Measurements from ENCODE around the gene RSU1. TPM values are rescaled to one million over a fixed set of nuclear protein-coding genes. Genes with fewer than 3 reads are reported as not detected.

RSU1 gene
- total RNA-seq, 1 donor from 2014 or later = 25.0 TPM

- no peak for DNase-seq (ENCODE audit: low read depth)
- TF ChIP-seq CTCF (IDR thresholded peaks at IDR 0.05; ENCODE audit: insufficient read depth, low read length, severe bottlenecking) = no peak
- Histone ChIP-seq H3K36me3 (ENCODE audit: control insufficient read depth, insufficient read depth, low read length) (peaks cover 2% of the 10 kb centered on the region), H3K4me3 (ENCODE audit: low read depth, low read length) (no peak overlapping the region), H3K27me3 (ENCODE audit: control insufficient read depth, insufficient read depth, low read length) (no peaks in the 10 kb centered on the region)
- no peak for FAIRE-seq
These were observed 47.1 kb downstream of the RSU1 start for GRCh38 chr10:16770141-16770540.

- Histone ChIP-seq H3K4me3 (ENCODE audit: low read depth, low read length) (no peak overlapping the region), H3K36me3 (ENCODE audit: control insufficient read depth, insufficient read depth, low read length) (peaks cover 2% of the 10 kb centered on the region), H3K27me3 (ENCODE audit: control insufficient read depth, insufficient read depth, low read length) (no peaks in the 10 kb centered on the region)
- FAIRE-seq (no peak), DNase-seq (ENCODE audit: low read depth) (no peak)
- no peak for TF ChIP-seq CTCF (IDR thresholded peaks at IDR 0.05; ENCODE audit: insufficient read depth, low read length, severe bottlenecking)
These were observed 47.9 kb downstream of the RSU1 start for GRCh38 chr10:16769331-16769730.

GRCh38 chr10:16768702-16769101, 48.5 kb downstream of the RSU1 start:
- TF ChIP-seq CTCF (IDR thresholded peaks at IDR 0.05; ENCODE audit: insufficient read depth, low read length, severe bottlenecking) = no peak
- FAIRE-seq (no peak), DNase-seq (ENCODE audit: low read depth) (no peak)
- no peak overlapping the region for H3K4me3 ChIP-seq (ENCODE audit: low read depth, low read length)
- H3K27me3 ChIP-seq (ENCODE audit: control insufficient read depth, insufficient read depth, low read length) = no peaks in the 10 kb centered on the region
- peaks cover 2% of the 10 kb centered on the region for H3K36me3 ChIP-seq (ENCODE audit: control insufficient read depth, insufficient read depth, low read length)

- Histone ChIP-seq H3K4me3 (ENCODE audit: low read depth, low read length) (no peak overlapping the region), H3K36me3 (ENCODE audit: control insufficient read depth, insufficient read depth, low read length) (no peaks in the 10 kb centered on the region), H3K27me3 (ENCODE audit: control insufficient read depth, insufficient read depth, low read length) (no peaks in the 10 kb centered on the region)
- no peak for FAIRE-seq
- no peak for TF ChIP-seq CTCF (IDR thresholded peaks at IDR 0.05; ENCODE audit: insufficient read depth, low read length, severe bottlenecking)
- no peak for DNase-seq (ENCODE audit: low read depth)
These were observed 51.5 kb downstream of the RSU1 start for GRCh38 chr10:16765509-16766375.

- DNase-seq (ENCODE audit: low read depth) (no peak), FAIRE-seq (no peak)
- H3K4me3 ChIP-seq (ENCODE audit: low read depth, low read length) = no peak overlapping the region
- no peaks in the 10 kb centered on the region for H3K27me3 ChIP-seq (ENCODE audit: control insufficient read depth, insufficient read depth, low read length)
- no peak for TF ChIP-seq CTCF (IDR thresholded peaks at IDR 0.05; ENCODE audit: insufficient read depth, low read length, severe bottlenecking)
- peaks cover 1% of the 10 kb centered on the region for H3K36me3 ChIP-seq (ENCODE audit: control insufficient read depth, insufficient read depth, low read length)
These were observed 55.9 kb downstream of the RSU1 start for GRCh38 chr10:16761300-16761699.

Measured in bronchial epithelial cell (primary cell).